ENCODE measurements around the gene SHB.

SHB gene

GRCh38 chr9:38041564-38042243 is 27.3 kb downstream of the SHB start:
- DNase-seq = no peak

DNA sequence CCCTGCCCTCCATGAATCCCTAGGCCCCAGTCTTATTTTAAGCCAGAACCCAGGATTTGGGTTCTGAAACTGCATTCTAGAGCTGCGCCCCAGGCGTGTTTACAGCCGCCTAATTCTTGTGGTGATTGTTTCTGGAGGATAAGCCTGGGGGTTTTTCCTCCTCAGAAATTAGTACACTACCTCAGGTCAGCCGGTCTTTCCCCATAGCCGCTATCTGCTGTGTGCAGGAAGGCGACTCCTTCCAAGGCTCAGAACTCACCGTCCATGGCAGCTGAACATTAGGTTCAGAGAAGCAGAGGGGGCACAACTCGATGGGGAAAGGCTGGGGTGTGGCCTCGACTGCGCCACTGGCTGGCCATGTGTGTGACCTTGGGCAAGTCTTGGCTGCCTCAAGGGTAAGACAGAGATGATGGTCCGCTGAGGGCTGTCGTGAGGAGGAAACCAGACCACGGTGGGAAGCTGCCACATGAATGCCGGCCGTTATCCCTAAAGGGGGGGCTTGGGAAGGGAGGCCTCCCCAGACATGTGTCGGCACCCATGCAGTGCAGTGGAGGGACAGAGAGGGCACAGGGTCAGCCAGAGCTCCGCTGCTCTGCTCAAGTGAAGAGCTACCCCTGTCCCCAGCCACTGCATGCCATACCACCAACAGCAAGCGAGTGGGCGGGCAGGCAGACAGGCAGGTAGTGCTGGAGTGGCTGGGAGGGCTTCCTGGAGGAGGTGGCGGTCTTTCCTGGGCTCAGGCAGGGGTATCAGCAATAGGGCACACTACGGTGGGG is 28.9 kb downstream of the SHB start:
- DNase-seq = no peak

GRCh38 chr9:38039090-38039906 is 29.7 kb downstream of the SHB start:
- no peak for DNase-seq

DNA sequence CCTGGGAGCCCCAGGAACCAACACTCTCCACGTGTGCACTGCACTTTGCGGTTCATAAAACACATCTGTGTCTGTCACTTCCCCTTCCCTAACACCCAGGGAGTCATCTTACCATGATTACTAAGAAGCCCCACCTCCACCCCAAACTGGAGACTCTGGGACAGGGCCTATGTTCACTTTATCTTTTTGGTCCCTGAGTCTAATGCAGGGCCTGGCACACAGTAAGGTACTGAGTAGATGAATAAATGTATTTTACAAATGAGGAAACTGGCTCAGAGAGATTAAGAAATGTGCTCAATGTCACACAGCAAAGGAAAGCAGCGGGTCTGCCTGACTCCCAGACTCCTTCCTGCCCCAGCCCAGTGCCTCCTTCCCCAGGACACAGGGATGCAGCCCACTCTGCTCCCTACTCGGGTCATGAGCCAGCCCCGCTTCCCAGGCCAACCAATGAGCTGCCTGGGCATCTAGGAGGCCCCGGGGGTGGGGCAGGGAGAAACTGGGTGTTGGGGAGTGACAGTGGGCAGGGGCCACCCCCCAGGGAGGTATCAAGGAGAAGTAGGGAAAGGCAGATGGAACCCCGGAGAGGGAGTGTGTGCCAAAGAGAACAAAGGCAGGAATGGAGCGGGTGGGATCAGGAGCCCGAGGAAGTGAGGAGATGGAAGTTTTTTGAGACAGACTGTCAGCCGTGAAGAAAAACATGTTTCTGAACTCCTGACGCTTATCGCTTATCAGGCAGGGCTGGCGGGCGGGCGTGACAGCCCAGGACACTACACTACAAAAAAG is 30.5 kb downstream of the SHB start:
- no peak for DNase-seq

GRCh38 chr9:38037981-38038306 is 31.1 kb downstream of the SHB start:
- DNase-seq = no peak

GRCh38 chr9:38036359-38037084 is 32.5 kb downstream of the SHB start:
- no peak for DNase-seq

- no peak for DNase-seq
Observed at GRCh38 chr9:38035873-38036272, 33.2 kb downstream of the SHB start.

DNA sequence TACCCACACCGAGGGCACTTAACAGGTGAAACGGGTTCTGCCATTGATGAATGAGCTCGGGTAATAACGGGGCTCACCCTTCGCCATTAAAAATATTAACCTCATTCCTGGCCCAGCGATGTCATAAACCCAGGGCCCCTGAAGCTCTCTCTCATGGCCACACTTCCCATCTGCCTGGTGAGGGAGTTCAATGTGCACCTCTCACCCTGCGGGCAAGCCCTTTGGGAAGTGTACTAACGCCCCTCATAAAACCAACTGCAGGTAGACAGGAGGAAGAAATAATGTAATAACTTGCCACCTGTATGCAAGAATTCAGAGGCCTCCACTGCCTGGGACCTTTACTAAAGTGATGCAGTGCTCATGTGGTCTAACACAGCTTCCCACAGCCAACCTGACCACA is 35.1 kb downstream of the SHB start:
- DNase-seq = no peak

GRCh38 chr9:38032266-38033110 is 36.5 kb downstream of the SHB start:
- DNase-seq = no peak

- no peak for DNase-seq
Observed at GRCh38 chr9:38031594-38031993, 37.4 kb downstream of the SHB start.

DNA sequence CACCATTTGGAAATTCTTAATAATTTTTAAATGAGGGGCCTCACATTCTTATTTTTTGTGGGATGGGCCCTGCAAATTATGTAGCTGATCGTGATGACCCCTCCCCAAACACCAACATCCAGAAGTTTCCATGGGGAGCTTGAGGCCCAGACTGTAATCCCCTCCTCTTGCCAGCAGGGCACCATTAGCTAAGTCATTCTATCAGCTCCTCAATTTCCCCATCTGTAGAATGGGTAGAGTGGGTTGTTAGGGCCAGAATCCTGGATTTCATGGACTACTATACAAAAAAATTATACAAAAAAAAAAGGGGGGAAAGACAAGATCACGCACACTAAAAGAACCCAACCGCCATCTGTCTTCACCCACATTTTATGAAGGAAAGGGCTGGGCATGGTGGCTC is 38.4 kb downstream of the SHB start:
- no peak for DNase-seq

DNA sequence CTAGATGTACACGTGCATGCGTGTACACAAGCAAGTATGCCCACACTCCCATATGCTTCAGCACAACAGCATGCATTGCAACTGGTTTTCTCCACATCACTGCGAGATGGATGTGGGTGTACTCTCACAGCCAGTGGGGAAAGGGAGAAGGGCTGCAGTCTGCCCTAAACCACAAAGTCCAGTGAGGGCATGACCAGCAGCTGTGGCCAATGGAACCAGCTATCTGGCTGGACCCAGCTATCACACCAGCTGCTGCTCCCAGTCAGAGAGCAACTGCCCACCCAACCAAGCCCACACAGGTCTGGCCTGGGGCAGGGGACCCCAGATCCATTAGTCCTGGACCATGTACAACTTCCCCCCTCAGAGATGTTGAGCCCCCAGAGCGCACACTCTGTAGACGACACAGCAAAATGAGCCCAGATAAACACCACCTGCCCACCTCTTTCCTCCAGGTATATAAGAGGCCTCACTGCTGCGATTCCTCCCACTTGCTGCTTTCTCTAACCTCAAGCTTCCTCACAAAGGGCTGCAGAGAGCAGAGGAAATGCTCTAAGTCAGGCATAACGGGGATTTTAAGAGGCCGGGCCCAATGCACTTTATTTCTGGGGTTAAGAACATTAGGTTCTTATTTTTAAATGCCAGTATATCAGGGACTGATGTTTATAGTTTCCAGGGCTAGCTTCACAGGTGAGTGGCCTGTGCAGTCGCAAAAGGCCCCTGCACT is 39.0 kb downstream of the SHB start:
- DNase-seq = no peak

DNA sequence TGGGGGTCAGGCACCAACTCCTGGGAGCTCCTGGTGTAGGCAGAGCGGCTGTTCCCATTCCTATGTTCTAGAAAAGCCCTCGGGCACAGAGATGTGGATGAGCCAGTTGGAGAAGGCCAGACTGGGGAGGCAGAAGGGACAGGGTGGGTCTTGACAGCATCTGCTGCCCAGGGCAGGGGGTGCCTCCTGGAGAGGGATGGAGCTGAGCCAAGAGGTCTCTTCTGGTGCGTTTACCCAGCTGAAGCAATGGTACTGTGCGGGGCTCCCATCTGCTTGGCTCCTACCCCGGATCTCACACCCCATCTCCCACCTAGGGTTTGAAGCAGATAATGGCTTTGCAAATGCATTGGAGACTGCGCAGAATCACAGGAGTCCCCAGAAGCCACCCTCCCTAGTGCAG is 41.3 kb downstream of the SHB start:
- DNase-seq = no peak

- no peak for DNase-seq
Observed at GRCh38 chr9:38026840-38027527, 42.0 kb downstream of the SHB start.

DNA sequence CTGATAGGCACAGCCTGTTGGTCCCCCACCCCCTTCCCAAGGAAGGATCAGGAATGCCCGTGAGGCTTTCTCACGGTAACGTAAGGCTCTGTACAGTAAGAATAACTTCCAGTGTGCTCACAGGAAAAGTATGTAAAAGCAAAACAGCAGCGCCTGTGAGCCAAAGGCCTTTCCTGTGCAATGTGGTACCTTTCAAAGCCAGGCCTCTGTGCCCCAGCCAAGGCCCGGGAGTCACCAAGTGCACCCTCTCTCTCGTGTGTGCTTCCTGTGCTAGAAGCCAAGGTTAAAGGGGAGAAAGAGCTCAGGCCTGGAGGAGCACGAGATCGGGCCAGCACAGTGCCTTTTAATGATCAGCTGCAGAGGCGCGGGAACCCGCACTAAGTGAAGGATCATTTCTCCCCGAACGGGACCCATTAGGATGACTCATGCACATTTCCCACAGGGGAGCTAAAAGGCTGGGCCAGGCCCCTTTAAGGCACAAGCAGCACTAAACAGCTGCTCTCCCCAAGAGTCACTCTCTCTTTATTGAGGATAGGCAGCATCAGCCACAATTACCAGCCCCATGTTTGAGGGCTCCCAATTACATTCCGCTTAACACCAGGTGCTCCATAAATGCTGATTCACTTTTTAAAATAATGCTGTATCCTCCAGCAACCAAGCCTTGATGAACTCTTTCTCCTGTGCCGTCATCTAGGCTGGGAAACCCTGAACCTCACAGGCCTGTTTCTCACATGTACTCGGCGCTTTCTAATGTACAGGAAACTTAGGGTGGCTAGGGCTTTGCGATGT is 42.8 kb downstream of the SHB start:
- DNase-seq = no peak

GRCh38 chr9:38025166-38025565 is 43.9 kb downstream of the SHB start:
- DNase-seq = no peak

- no peak for DNase-seq
Observed at GRCh38 chr9:38024036-38024681, 44.9 kb downstream of the SHB start.

DNA sequence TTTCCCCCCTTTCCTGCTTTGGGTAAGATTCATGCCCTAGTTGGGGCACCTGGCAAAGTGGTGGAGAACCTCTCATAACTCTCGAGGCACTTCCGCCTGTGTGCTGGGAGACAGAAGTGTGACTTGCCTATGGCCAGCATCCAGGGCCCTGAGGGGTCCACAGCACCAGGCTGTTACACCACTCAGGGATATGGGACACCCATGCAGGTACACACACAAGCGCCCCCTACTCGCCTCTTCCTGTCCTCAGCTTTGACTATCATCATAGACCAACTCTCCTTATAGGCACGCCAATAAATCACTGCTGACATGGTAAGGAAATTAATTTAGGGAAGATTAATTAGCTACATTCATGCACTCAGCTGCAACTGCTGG is 45.4 kb downstream of the SHB start:
- DNase-seq = no peak

DNA sequence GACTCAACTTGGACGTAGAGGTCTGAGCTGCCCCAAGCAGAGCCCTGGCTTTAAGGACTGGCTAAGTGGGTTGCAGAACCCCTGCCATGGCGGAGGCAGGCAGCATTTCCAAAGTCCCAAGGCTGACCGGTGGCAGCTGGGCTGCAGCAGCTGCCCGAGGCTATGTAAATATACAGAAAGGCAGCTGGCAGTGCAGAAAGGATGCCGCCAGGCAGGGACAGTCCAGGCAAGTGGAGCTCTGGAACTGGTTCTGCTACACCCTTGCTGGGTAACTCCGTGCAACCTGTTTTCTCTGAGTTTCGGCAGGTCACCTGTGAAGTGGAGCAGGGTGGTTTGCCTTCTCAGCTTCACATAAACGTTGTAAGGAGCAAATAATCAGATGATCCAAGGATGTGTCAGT is 46.0 kb downstream of the SHB start:
- no peak for DNase-seq
